HEK293 (cell line): Measurements from ENCODE around the gene NOS1.

ENCODE experiments used
- KLF9 ChIP-seq: fragments of 450-650 bp; formaldehyde crosslinking; IDR thresholded peaks from 2 replicates; pipeline ENCODE4 v1.5.1; 2016; ENCODE audit warnings: missing biosample characterization, missing genetic modification characterization, low read depth
- MYNN ChIP-seq: fragments of 450-650 bp; formaldehyde crosslinking; IDR thresholded peaks from 2 replicates; pipeline ENCODE4 v1.5.1; 2016; ENCODE audit warnings: missing biosample characterization, missing genetic modification characterization, borderline replicate concordance
- SP2 ChIP-seq: fragments of 450-650 bp; formaldehyde crosslinking; IDR thresholded peaks from 2 replicates; pipeline ENCODE4 v1.5.1; 2016; ENCODE audit warnings: missing biosample characterization, missing genetic modification characterization
- ZFP3 ChIP-seq: fragments of 450-650 bp; formaldehyde crosslinking; IDR thresholded peaks from 2 replicates; pipeline ENCODE4 v1.5.1; 2016; ENCODE audit warnings: low read depth, missing biosample characterization, missing genetic modification characterization
- ZNF121 ChIP-seq: fragments of 450-650 bp; formaldehyde crosslinking; IDR thresholded peaks from 2 replicates; pipeline ENCODE4 v1.5.1; 2016; ENCODE audit warnings: missing biosample characterization, missing genetic modification characterization
- ZNF175 ChIP-seq: fragments of 450-650 bp; formaldehyde crosslinking; IDR thresholded peaks from 2 replicates; pipeline ENCODE4 v1.5.1; 2016; ENCODE audit warnings: missing biosample characterization, missing genetic modification characterization
- ZNF274 ChIP-seq, 2 experiments: fragments of 200-500 bp in 1 of 2; fragments of 450-650 bp in 1 of 2; sonication (Bioruptor generic) in 1 of 2; formaldehyde crosslinking in 1 of 2; IDR thresholded peaks; 2 replicates each; pipeline versions ENCODE4 v1.5.1 to v1.6.1; 2014 to 2016; ENCODE audit warnings: borderline replicate concordance in 1 of 2, inconsistent platforms in 1 of 2, low read length in 1 of 2, missing biosample characterization in 1 of 2, missing genetic modification characterization in 1 of 2
- ZNF416 ChIP-seq: fragments of 450-650 bp; formaldehyde crosslinking; IDR thresholded peaks from 2 replicates; pipeline ENCODE4 v1.5.1; 2016; ENCODE audit warnings: missing biosample characterization, missing genetic modification characterization
- ZNF561 ChIP-seq: fragments of 450-650 bp; IDR thresholded peaks from 2 replicates; pipeline ENCODE4 v1.5.1; 2018; ENCODE audit warnings: missing biosample characterization, missing genetic modification characterization, borderline replicate concordance
- ZNF660 ChIP-seq: fragments of 450-650 bp; IDR thresholded peaks from 2 replicates; pipeline ENCODE4 v1.5.1; 2018; ENCODE audit warnings: missing biosample characterization, mild to moderate bottlenecking, missing genetic modification characterization
- TF ChIP-seq, protein P1 (sequence below): fragments of 450-650 bp; formaldehyde crosslinking; IDR thresholded peaks from 2 replicates; pipeline ENCODE4 v1.5.1; 2016; ENCODE audit warnings: missing biosample characterization, missing genetic modification characterization
- TF ChIP-seq, protein P2 (sequence below): fragments of 450-650 bp; formaldehyde crosslinking; IDR thresholded peaks from 2 replicates; pipeline ENCODE4 v1.5.1; 2016; ENCODE audit warnings: missing biosample characterization, missing genetic modification characterization
- TF ChIP-seq, protein P3 (sequence below): fragments of 450-650 bp; IDR thresholded peaks from 2 replicates; pipeline ENCODE4 v1.5.1; 2018; ENCODE audit warnings: missing biosample characterization, missing genetic modification characterization

DNA sequence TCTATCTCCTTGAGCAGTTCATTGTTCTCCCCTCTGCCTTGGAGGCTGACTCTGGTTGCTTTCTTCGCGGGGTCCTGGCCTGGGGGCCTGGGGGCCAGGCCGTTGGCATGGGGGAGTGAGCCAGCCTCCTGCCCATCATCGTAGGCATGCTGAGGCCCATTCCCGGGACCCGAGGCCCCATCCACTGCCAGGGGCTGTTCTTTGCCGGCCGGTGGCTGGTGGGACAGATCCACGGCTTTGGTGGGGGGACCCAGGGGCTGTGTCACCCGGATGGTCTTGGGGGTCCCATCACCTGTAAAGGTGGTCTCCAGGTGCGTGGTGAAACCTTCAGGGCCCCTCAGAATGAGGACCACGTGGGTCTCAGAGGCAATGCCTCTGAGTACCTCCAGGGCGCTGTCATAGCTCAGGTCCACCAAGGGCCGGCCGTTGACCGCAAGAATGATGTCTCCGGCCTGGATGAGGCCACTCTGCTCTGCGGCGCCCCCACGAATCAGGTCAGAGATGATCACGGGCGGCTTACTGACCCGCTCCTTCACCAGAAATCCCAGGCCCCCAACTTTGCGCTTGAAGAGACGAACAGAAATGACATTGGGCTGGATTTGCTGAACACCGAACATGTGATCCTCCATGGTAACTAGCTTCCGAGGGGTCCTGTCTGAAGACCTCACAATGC lies 30.8 kb downstream of the NOS1 start:
- TF ChIP-seq ZNF175 (tag by site-specific recombination) (no peak), ZNF416 (tag by site-specific recombination) (no peak), ZNF561 (tag by site-specific recombination) (no peak), ZNF121 (tag by site-specific recombination) (no peak), SP2 (tag by site-specific recombination) (no peak), ZNF660 (tag by site-specific recombination) (no peak), ZNF274 (IDR thresholded peaks at IDR 0.05; ENCODE audit: low read length) (no peak), ZNF274 (tag by site-specific recombination; IDR thresholded peaks at IDR 0.05; ENCODE audit: borderline replicate concordance) (no peak), ZFP3 (no peak), MYNN (tag by site-specific recombination) (no peak), KLF9 (tag by site-specific recombination) (no peak)
- TF ChIP-seq, protein P1, sequence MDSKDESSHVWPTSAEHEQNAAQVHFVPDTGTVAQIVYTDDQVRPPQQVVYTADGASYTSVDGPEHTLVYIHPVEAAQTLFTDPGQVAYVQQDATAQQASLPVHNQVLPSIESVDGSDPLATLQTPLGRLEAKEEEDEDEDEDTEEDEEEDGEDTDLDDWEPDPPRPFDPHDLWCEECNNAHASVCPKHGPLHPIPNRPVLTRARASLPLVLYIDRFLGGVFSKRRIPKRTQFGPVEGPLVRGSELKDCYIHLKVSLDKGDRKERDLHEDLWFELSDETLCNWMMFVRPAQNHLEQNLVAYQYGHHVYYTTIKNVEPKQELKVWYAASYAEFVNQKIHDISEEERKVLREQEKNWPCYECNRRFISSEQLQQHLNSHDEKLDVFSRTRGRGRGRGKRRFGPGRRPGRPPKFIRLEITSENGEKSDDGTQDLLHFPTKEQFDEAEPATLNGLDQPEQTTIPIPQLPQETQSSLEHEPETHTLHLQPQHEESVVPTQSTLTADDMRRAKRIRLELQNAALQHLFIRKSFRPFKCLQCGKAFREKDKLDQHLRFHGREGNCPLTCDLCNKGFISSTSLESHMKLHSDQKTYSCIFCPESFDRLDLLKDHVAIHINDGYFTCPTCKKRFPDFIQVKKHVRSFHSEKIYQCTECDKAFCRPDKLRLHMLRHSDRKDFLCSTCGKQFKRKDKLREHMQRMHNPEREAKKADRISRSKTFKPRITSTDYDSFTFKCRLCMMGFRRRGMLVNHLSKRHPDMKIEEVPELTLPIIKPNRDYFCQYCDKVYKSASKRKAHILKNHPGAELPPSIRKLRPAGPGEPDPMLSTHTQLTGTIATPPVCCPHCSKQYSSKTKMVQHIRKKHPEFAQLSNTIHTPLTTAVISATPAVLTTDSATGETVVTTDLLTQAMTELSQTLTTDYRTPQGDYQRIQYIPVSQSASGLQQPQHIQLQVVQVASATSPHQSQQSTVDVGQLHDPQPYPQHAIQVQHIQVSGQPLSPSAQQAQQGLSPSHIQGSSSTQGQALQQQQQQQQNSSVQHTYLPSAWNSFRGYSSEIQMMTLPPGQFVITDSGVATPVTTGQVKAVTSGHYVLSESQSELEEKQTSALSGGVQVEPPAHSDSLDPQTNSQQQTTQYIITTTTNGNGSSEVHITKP (tag by site-specific recombination) = no peak
- TF ChIP-seq, protein P2, sequence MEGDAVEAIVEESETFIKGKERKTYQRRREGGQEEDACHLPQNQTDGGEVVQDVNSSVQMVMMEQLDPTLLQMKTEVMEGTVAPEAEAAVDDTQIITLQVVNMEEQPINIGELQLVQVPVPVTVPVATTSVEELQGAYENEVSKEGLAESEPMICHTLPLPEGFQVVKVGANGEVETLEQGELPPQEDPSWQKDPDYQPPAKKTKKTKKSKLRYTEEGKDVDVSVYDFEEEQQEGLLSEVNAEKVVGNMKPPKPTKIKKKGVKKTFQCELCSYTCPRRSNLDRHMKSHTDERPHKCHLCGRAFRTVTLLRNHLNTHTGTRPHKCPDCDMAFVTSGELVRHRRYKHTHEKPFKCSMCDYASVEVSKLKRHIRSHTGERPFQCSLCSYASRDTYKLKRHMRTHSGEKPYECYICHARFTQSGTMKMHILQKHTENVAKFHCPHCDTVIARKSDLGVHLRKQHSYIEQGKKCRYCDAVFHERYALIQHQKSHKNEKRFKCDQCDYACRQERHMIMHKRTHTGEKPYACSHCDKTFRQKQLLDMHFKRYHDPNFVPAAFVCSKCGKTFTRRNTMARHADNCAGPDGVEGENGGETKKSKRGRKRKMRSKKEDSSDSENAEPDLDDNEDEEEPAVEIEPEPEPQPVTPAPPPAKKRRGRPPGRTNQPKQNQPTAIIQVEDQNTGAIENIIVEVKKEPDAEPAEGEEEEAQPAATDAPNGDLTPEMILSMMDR (tag by site-specific recombination) = no peak
- TF ChIP-seq, protein P3, sequence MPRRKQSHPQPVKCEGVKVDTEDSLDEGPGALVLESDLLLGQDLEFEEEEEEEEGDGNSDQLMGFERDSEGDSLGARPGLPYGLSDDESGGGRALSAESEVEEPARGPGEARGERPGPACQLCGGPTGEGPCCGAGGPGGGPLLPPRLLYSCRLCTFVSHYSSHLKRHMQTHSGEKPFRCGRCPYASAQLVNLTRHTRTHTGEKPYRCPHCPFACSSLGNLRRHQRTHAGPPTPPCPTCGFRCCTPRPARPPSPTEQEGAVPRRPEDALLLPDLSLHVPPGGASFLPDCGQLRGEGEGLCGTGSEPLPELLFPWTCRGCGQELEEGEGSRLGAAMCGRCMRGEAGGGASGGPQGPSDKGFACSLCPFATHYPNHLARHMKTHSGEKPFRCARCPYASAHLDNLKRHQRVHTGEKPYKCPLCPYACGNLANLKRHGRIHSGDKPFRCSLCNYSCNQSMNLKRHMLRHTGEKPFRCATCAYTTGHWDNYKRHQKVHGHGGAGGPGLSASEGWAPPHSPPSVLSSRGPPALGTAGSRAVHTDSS (tag by site-specific recombination) = no peak
